Activated B cell treated with CpG ODN at 0.5 μM for 24 hours (primary cell): Measurements from ENCODE around the gene PPP6R2. TPM values are rescaled to one million over a fixed set of nuclear protein-coding genes. Genes with fewer than 3 reads are reported as not detected.

Source experiments
- ATAC-seq: fragments of 200-7000 bp; cut with Tn5 transposase; one replicate; pipeline ENCODE4 v1.10.0; 2021; ENCODE audit warnings: low read depth, mild to moderate bottlenecking, moderate library complexity
- CTCF ChIA-PET: fragments of 350-600 bp; sonication (Branson Sonifier 250); formaldehyde crosslinking; loops from one replicate; lab custom pipeline; 2021; ENCODE audit warnings: antibody characterized with exemption; lab: Charles Lee
- POLR2A ChIA-PET: fragments of 350-600 bp; sonication (Branson Sonifier 250); formaldehyde crosslinking; loops from one replicate; lab custom pipeline; 2021; ENCODE audit warnings: antibody characterized with exemption; lab: Charles Lee
- DNase-seq: peaks from one replicate; pipeline ENCODE4 v3.0.0; 2022
- H3K27ac Mint-ChIP-seq: one replicate; pipeline ENCODE4 v1.8.0; 2020; ENCODE audit warnings: mixed read lengths
- H3K27me3 Mint-ChIP-seq: one replicate; pipeline ENCODE4 v1.8.0; 2021; ENCODE audit warnings: mixed read lengths
- H3K36me3 Mint-ChIP-seq: one replicate; pipeline ENCODE4 v1.8.0; 2021; ENCODE audit warnings: low read depth, mixed read lengths
- H3K4me1 Mint-ChIP-seq: one replicate; pipeline ENCODE4 v1.8.0; 2021; ENCODE audit warnings: mixed read lengths
- H3K4me3 Mint-ChIP-seq: one replicate; pipeline ENCODE4 v1.8.0; 2020; ENCODE audit warnings: mild to moderate bottlenecking, mixed read lengths
- H3K9me3 Mint-ChIP-seq: one replicate; pipeline ENCODE4 v1.8.0; 2020; ENCODE audit warnings: mixed read lengths
- intact Hi-C: fragments of 100-400 bp; cut with micrococcal nuclease; formaldehyde crosslinking; loops from one replicate; pipeline ENCODE4 v1.15.1; 2024
- total RNA-seq: library from RNA; stranded (reverse); gene quantifications from 2 replicates; pipeline ENCODE4 v1.2.3, GENCODE V29; 2022
- TF ChIP-seq, protein P1 (sequence below): fragments of 200-600 bp; IDR thresholded peaks from one replicate; pipeline ENCODE4 v1.8.0; 2022; ENCODE audit warnings: antibody characterized with exemption, mild to moderate bottlenecking

The PPP6R2 gene
- total RNA-seq, 1 donor from 2014 or later = 77.3 TPM

DNA sequence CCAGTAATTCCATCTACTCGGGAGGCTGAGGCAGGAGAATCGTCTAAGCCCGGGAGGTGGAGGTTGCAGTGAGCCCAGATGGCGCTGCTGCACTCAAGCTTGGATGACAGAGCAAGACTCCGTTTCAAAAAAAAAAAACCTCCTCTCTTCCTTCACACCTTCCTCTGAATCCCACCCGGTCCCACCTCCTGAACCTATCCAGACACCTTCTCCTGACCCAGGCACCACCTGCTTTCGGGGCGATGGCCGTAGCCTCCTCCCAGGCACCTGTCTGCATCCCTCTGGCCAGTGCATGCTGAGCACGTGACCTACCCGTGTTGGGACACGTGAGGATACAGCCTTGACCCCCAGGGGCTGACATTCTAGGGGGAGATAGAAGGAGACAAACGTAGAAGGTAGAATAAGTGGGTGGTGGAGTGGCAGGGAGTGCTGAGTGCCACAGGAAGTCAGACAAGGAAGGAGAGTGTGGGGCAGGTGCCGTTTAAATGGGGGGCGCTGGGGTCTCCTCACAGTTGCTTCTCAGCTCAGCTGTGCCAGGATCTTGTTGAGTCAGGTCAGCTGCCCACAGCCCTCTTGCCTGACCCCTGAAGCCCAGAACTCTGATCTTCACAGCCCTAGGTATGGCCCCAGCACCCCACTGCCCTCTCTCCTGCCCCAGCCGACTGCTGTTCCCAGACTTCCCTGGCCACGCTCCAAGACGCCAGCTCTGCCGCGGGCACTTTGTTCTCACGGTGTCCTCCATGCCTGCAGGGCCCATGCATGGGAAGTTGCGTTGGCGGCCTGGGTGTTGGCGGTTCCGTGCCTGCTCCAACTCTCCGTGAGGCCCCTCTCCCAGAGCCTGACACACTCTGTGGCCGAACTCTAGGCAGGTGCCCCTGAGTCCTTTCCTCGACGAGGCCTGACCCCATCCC, 142.3 kb downstream of the PPP6R2 start:
- no peak for DNase-seq
- intact Hi-C loops = no loop called here
- no peaks in the 10 kb centered on the region for H3K36me3 Mint-ChIP-seq
- H3K9me3 Mint-ChIP-seq = no peaks in the 10 kb centered on the region
- H3K4me1 Mint-ChIP-seq = peaks cover 8% of the 10 kb centered on the region
- ChIA-PET POLR2A (interaction anchor here (1.2 to 1.5 kb wide), 2 partner anchors 13 to 17 kb away, joined by 3 to 5 read pairs; no protein-coding TSS in a partner anchor), CTCF (no interaction called here)
- H3K27me3 Mint-ChIP-seq = no peaks in the 10 kb centered on the region
- ATAC-seq = no peak
- TF ChIP-seq, protein P1, sequence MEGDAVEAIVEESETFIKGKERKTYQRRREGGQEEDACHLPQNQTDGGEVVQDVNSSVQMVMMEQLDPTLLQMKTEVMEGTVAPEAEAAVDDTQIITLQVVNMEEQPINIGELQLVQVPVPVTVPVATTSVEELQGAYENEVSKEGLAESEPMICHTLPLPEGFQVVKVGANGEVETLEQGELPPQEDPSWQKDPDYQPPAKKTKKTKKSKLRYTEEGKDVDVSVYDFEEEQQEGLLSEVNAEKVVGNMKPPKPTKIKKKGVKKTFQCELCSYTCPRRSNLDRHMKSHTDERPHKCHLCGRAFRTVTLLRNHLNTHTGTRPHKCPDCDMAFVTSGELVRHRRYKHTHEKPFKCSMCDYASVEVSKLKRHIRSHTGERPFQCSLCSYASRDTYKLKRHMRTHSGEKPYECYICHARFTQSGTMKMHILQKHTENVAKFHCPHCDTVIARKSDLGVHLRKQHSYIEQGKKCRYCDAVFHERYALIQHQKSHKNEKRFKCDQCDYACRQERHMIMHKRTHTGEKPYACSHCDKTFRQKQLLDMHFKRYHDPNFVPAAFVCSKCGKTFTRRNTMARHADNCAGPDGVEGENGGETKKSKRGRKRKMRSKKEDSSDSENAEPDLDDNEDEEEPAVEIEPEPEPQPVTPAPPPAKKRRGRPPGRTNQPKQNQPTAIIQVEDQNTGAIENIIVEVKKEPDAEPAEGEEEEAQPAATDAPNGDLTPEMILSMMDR = no peak
- H3K4me3 Mint-ChIP-seq = no peak overlapping the region
- H3K27ac Mint-ChIP-seq = no peak overlapping the region

DNA sequence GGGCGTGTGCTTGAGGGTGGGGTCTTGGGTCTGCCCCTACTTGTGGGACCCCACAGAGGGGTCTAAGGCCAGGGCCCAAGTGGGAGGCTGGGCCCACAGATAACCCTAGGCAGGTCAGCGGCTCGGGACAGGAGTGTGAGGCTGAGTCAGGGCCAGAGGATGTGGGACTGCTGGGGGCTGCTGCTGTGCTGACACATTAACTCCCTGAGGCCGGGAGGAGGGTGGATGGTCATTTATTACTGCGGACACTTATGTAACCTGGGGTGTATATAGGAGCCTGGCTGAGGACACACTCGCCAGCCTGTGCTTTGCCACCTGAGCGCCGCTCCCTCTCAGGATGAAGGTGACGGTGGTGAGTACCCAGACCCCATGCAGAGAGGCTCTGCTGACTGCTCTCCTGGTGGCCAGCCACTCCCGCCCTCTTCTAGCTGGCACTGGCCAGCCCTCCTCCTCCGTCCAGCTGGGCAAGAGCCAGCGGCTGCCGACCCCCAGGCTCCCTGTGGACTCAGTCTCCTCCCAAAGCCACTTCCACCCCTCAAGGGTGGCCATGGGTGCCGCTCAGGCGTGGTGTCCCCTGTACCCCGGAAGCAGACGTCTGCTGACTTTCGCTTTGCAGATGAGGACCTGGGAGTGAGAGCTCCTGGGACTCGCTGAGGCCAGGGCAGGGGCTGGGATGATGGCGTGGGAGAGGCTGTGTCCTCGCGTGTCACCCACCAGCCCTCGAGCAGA, 143.6 kb downstream of the PPP6R2 start, which contains the start of gene MIOX:
Gene MIOX (plus strand): TSS at position 299 of the 729 bp plus-strand sequence. CDS start 39 bp downstream, at position 338.
- no peak within 1 kb of the TSS for H3K4me3 Mint-ChIP-seq
- ATAC-seq = no peak
- H3K36me3 Mint-ChIP-seq = no peaks in the 10 kb centered on the region
- no peaks in the 10 kb centered on the region for H3K27me3 Mint-ChIP-seq
- TF ChIP-seq, protein P1 = no peak
- POLR2A ChIA-PET = interaction anchor here (1.6 kb wide), 1 partner anchor 11 kb away, joined by 3 read pairs; no protein-coding TSS in a partner anchor
- H3K9me3 Mint-ChIP-seq = no peaks in the 10 kb centered on the region
- CTCF ChIA-PET = no interaction called here
- intact Hi-C loops = no loop called here
- DNase-seq = no peak
- H3K4me1 Mint-ChIP-seq = peaks cover 14% of the 10 kb centered on the region
- no peak within 1 kb of the TSS for H3K27ac Mint-ChIP-seq

DNA sequence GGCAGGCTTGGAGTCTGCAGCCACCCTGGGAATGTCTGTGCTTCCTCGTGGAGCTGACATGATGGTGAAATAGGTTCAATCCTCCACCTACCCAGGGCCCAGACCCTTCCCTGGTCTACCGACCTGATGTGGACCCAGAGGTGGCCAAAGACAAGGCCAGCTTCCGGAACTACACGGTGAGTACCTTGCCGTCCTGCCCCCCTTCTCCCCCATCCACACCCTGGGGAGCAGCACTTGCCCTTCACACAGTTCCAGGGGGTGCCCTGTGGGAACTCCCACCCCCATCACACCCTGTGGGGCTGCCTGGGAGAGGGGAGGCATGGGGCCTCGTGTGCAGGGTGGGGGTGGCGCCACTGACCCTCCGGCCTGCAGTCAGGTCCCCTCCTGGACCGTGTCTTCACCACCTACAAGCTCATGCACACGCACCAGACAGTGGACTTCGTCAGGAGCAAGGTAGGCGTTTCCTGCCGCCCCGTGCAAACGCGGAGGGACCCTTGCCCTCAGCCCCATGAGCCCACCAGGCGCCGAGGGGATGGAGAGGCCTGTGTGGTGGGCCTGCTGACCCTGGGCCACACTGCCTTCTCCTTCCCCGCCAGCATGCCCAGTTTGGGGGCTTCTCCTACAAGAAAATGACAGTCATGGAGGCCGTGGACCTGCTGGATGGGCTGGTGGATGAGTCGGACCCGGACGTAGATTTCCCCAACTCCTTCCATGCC, 144.3 kb downstream of the PPP6R2 start:
- Mint-ChIP-seq H3K4me1 (peaks cover 14% of the 10 kb centered on the region), H3K27ac (no peak overlapping the region), H3K4me3 (no peak overlapping the region), H3K36me3 (no peaks in the 10 kb centered on the region), H3K9me3 (no peaks in the 10 kb centered on the region), H3K27me3 (no peaks in the 10 kb centered on the region)
- ATAC-seq (no peak), DNase-seq (no peak)
- TF ChIP-seq, protein P1 = no peak
- POLR2A ChIA-PET = interaction anchor here (1.6 kb wide), 1 partner anchor 10 kb away, joined by 3 read pairs; no protein-coding TSS in a partner anchor
- intact Hi-C loops = no loop called here
- CTCF ChIA-PET = no interaction called here

DNA sequence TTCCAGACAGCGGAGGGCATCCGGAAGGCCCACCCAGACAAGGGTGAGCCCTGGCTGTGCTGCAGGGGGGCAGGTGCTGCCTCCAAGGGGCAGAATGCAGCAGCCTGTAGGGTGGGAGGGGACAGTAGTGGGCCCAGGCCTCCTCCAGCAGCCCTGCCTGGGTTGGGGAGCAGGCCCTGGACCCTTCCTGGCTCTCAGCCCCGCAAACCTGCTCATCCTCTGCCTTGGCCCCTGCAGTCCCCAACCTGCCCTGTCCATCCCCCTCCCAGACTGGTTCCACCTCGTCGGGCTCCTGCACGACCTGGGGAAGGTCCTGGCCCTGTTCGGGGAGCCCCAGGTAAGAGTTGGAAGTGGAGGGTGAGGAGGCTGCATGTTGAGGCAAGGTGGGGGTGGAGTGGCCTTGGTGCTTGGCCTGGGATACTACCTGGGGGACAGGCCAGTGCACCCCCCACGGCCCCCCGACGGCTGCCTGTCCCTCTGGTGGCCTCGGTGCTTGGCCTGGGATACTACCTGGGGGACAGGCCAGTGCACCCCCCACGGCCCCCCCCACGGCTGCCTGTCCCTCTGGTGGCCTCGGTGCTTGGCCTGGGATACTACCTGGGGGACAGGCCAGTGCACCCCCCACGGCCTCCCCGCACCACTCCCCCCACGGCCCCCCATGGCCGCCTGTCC, 145.0 kb downstream of the PPP6R2 start:
- CTCF ChIA-PET = no interaction called here
- Mint-ChIP-seq H3K4me3 (no peak overlapping the region), H3K9me3 (no peaks in the 10 kb centered on the region), H3K4me1 (peaks cover 14% of the 10 kb centered on the region), H3K36me3 (no peaks in the 10 kb centered on the region), H3K27me3 (no peaks in the 10 kb centered on the region), H3K27ac (no peak overlapping the region)
- POLR2A ChIA-PET = no interaction called here
- ATAC-seq (no peak), DNase-seq (no peak)
- intact Hi-C loops = no loop called here
- TF ChIP-seq, protein P1 = no peak
